Inferior parietal cortex (tissue), 1 donor: ENCODE measurements around the gene WDR27.

Experiments
- DNase-seq: peaks from one replicate; pipeline ENCODE4 v3.0.0-alpha.2; 2016; ENCODE audit errors: extremely low spot score

The WDR27 gene

GRCh38 chr6:169701954-169702839 is at the start of gene WDR27, which contains the start of gene C6orf120:
TSS of gene WDR27 (minus strand) at chr6:169702029. CDS start at chr6:169689005, 13,024 bp downstream.
TSS of gene C6orf120 (plus strand) at chr6:169702126. CDS start at chr6:169702460, 334 bp downstream.
- DNase-seq, result peak; percentile 96

GRCh38 chr6:169746556-169746955 is 44.7 kb upstream of the WDR27 start:
- DNase-seq, result no peak

GRCh38 chr6:169745405-169745804 is 43.6 kb upstream of the WDR27 start:
- no peak for DNase-seq

GRCh38 chr6:169741344-169741743 is 39.5 kb upstream of the WDR27 start:
- no peak for DNase-seq

- DNase-seq, result no peak
These were observed 37.2 kb upstream of the WDR27 start for GRCh38 chr6:169738976-169739529.

GRCh38 chr6:169738204-169738975 is 36.6 kb upstream of the WDR27 start:
- DNase-seq, result no peak

GRCh38 chr6:169729961-169730360 is 28.1 kb upstream of the WDR27 start:
- DNase-seq, result no peak

GRCh38 chr6:169726963-169727362 is 25.1 kb upstream of the WDR27 start:
- no peak for DNase-seq

- no peak for DNase-seq
These were observed 24.2 kb upstream of the WDR27 start for GRCh38 chr6:169726049-169726400.

- DNase-seq, result peak; percentile 42
These were observed 23.6 kb upstream of the WDR27 start for GRCh38 chr6:169725125-169726048.

GRCh38 chr6:169724494-169725124 is 22.8 kb upstream of the WDR27 start, which contains the start of gene PHF10:
TSS of gene PHF10 (minus strand) at chr6:169724500. CDS start at chr6:169723931, 569 bp downstream.
- DNase-seq, result peak; percentile 54

- DNase-seq, result no peak
These were observed 22.2 kb upstream of the WDR27 start for GRCh38 chr6:169723991-169724493.

- DNase-seq, result peak; percentile 66
These were observed 21.5 kb upstream of the WDR27 start for GRCh38 chr6:169723200-169723909.

- no peak for DNase-seq
These were observed 20.8 kb upstream of the WDR27 start for GRCh38 chr6:169722362-169723199.

- no peak for DNase-seq
These were observed 18.5 kb upstream of the WDR27 start for GRCh38 chr6:169720207-169720855.

GRCh38 chr6:169719117-169719516 is 17.3 kb upstream of the WDR27 start:
- DNase-seq, result no peak

- DNase-seq, result no peak
These were observed 12.8 kb upstream of the WDR27 start for GRCh38 chr6:169714595-169714994.

GRCh38 chr6:169714178-169714577 is 12.3 kb upstream of the WDR27 start:
- DNase-seq, result no peak
